ENCODE data around the gene SCFD2.

DNA sequence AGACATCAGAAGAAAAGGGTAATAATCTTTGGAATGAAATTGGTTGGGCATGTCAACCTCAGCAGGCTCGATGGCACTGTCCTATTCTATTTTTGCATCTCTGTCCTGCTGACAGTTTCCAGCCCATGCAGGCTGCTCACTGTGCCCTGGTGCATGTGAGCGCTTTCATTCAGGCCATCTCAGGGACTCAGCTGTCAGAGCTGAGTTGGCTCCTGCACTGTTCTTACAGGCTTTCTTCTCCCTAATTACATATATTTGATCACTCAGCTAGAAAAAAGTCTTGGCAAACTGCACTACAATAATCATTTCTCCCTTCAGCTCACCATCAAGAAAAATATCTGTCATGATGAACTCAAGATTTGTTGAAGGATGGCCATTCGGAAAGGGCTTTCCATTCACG, 419.0 kb downstream of the SCFD2 start:
- TF ChIP-seq, protein P1, sequence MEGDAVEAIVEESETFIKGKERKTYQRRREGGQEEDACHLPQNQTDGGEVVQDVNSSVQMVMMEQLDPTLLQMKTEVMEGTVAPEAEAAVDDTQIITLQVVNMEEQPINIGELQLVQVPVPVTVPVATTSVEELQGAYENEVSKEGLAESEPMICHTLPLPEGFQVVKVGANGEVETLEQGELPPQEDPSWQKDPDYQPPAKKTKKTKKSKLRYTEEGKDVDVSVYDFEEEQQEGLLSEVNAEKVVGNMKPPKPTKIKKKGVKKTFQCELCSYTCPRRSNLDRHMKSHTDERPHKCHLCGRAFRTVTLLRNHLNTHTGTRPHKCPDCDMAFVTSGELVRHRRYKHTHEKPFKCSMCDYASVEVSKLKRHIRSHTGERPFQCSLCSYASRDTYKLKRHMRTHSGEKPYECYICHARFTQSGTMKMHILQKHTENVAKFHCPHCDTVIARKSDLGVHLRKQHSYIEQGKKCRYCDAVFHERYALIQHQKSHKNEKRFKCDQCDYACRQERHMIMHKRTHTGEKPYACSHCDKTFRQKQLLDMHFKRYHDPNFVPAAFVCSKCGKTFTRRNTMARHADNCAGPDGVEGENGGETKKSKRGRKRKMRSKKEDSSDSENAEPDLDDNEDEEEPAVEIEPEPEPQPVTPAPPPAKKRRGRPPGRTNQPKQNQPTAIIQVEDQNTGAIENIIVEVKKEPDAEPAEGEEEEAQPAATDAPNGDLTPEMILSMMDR (IDR thresholded peaks at IDR 0.05; ENCODE audit: low read depth, low read length): no peak
- TF ChIP-seq EZH2phosphoT487 (IDR thresholded peaks at IDR 0.05; ENCODE audit: low read depth): no peak
